Islet precursor cell (in vitro differentiated cells): ENCODE results near the gene SEC24C.
A peak's percentile ranks its signal among the peaks of the same experiment; 100 is the strongest.
"Not testable (repeated sequence)": the region's sequence is repeated elsewhere in the genome, so short reads cannot be mapped to it uniquely, and the experiment has no call there.

Source experiments
- DNase-seq: peaks from one replicate; pipeline ENCODE4 v3.0.0-alpha.2; 2018

Gene SEC24C

GRCh38 chr10:73795491-73795890, 51.3 kb downstream of the SEC24C start:
- DNase-seq, result not testable (repeated sequence)

- DNase-seq, result not testable (repeated sequence)
These were observed 51.9 kb downstream of the SEC24C start for GRCh38 chr10:73796035-73796434.

GRCh38 chr10:73796766-73797165, 52.6 kb downstream of the SEC24C start:
- DNase-seq, result peak; percentile 51

- DNase-seq, result no peak
These were observed 53.3 kb downstream of the SEC24C start for GRCh38 chr10:73797324-73798025.

- no peak for DNase-seq
These were observed 53.9 kb downstream of the SEC24C start for GRCh38 chr10:73798087-73798486.

- no peak for DNase-seq
These were observed 54.9 kb downstream of the SEC24C start for GRCh38 chr10:73798927-73799560.

- no peak for DNase-seq
These were observed 55.9 kb downstream of the SEC24C start for GRCh38 chr10:73799899-73800559.

GRCh38 chr10:73800560-73801252, 56.5 kb downstream of the SEC24C start:
- DNase-seq, result no peak

- no peak for DNase-seq
These were observed 57.0 kb downstream of the SEC24C start for GRCh38 chr10:73801253-73801590.

GRCh38 chr10:73802276-73802991, 58.3 kb downstream of the SEC24C start:
- no peak for DNase-seq

- DNase-seq, result no peak
These were observed 59.6 kb downstream of the SEC24C start for GRCh38 chr10:73803680-73804286.

- DNase-seq, result no peak
These were observed 62.2 kb downstream of the SEC24C start for GRCh38 chr10:73806176-73806950.

GRCh38 chr10:73807471-73807870, 63.3 kb downstream of the SEC24C start:
- no peak for DNase-seq

GRCh38 chr10:73808021-73808815, 64.0 kb downstream of the SEC24C start:
- DNase-seq, result no peak

GRCh38 chr10:73809061-73809818, 65.1 kb downstream of the SEC24C start:
- no peak for DNase-seq

GRCh38 chr10:73810358-73810734, 66.2 kb downstream of the SEC24C start:
- no peak for DNase-seq

GRCh38 chr10:73810735-73811465, 66.7 kb downstream of the SEC24C start:
- peak; percentile 75 for DNase-seq

- DNase-seq, result no peak
These were observed 68.5 kb downstream of the SEC24C start for GRCh38 chr10:73812657-73813056.

- no peak for DNase-seq
These were observed 69.2 kb downstream of the SEC24C start for GRCh38 chr10:73813333-73813732.
